Measurements from ENCODE around the gene MAST3. TPM values are rescaled to one million over a fixed set of nuclear protein-coding genes. Genes with fewer than 3 reads are reported as not detected.

MAST3 gene
- total RNA-seq, 1 experiment from 2014 or later, result 10.4 TPM

DNA sequence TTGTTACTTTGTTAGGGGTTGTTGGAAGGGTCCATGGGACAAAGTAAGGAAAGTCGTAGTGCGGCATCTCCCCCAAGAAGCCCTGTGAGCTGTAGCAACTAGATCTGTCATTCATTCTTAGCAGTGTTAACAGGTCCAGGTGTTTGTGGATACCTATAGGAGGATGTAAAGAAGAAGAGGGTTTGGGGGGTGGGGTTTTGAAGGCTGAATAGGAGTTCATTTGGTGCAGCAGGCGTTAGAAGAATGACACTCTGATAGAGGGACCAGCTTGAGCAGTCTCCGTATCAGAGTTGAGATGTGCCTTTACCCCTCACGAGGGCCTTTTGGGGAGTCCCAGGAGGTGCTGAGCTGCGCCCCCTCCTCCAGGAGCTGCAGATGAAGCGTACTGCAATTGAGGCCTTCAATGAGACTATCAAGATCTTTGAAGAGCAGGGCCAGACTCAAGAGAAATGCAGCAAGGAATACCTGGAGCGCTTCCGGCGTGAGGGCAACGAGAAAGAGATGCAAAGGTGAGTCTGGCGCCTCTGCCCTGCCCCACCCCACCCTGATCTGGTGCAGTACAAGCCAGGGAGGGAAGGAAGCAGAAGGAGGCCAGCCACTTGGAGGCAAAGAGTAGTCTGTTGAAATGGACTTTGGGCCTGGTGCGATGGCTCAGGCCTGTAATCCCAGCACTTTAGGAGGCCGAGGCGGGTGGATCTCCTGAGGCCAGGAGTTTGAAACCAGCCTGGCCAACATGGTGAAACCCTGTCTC is 68.4 kb downstream of the MAST3 start:
- no peak overlapping the region for H3K4me2 ChIP-seq (ENCODE audit: insufficient read depth, insufficient read length, low read length)
- H2BK12ac ChIP-seq (ENCODE audit: insufficient read length, low read depth, low read length), result no peak overlapping the region
- no peak overlapping the region for H3K18ac ChIP-seq (ENCODE audit: insufficient read length, low read depth, low read length)
- WGBS (ENCODE audit: extremely low coverage, insufficient read length, low lambda C conversion rate), result no CpG with 5 or more reads among the region's 15 CpGs
- no peaks in the 10 kb centered on the region for H4K20me1 ChIP-seq (ENCODE audit: control insufficient read depth, insufficient read depth, insufficient read length)
- peaks cover 28 to 70% (median 69%) of the 10 kb centered on the region in 3 experiments for H3K36me3 Mint-ChIP-seq (ENCODE audit: insufficient read depth in 1 of 3, low read depth in 3 of 3)
- H4K5ac ChIP-seq (ENCODE audit: insufficient read length, low read depth, low read length), result no peak overlapping the region
- H4K91ac ChIP-seq (ENCODE audit: insufficient read length, low read depth, low read length), result no peak overlapping the region
- no peak overlapping the region for H2BK120ac ChIP-seq (ENCODE audit: low read depth, low read length, poor library complexity, severe bottlenecking)
- no peaks in the 10 kb centered on the region for H3K27me3 Mint-ChIP-seq (ENCODE audit: low read depth)
- no peak overlapping the region for H3K9ac ChIP-seq (ENCODE audit: extremely low read depth, insufficient read length, low read length)
- H3K4me3 Mint-ChIP-seq, result no peak overlapping the region; a peak in 1 of 5 replicates
- H3K79me1 ChIP-seq (ENCODE audit: insufficient read depth, low read depth, low read length, poor library complexity, severe bottlenecking), result no peaks in the 10 kb centered on the region
- H3K27ac Mint-ChIP-seq, result no peak overlapping the region; a peak in 1 of 7 replicates
- TF ChIP-seq, protein P1, sequence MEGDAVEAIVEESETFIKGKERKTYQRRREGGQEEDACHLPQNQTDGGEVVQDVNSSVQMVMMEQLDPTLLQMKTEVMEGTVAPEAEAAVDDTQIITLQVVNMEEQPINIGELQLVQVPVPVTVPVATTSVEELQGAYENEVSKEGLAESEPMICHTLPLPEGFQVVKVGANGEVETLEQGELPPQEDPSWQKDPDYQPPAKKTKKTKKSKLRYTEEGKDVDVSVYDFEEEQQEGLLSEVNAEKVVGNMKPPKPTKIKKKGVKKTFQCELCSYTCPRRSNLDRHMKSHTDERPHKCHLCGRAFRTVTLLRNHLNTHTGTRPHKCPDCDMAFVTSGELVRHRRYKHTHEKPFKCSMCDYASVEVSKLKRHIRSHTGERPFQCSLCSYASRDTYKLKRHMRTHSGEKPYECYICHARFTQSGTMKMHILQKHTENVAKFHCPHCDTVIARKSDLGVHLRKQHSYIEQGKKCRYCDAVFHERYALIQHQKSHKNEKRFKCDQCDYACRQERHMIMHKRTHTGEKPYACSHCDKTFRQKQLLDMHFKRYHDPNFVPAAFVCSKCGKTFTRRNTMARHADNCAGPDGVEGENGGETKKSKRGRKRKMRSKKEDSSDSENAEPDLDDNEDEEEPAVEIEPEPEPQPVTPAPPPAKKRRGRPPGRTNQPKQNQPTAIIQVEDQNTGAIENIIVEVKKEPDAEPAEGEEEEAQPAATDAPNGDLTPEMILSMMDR (conservative IDR thresholded peaks at IDR 0.05), result no peak
- no peak for DNase-seq
- H3K14ac ChIP-seq (ENCODE audit: insufficient read depth, low read length), result no peak overlapping the region
- H2BK15ac ChIP-seq (ENCODE audit: low read depth, low read length), result no peak overlapping the region
- no peak overlapping the region for H4K8ac ChIP-seq (replicated peaks; ENCODE audit: insufficient read length, low read depth, low read length)
- H3K4me1 ChIP-seq (ENCODE audit: insufficient read depth, low read length), result 0 out of 2 replicates have a peak, but pooled peaks cover 2% of the 10 kb centered on the region
- no peaks in the 10 kb centered on the region for H3K27me3 ChIP-seq (ENCODE audit: insufficient read depth, low read length)
- H3K56ac ChIP-seq (ENCODE audit: insufficient read length, low read depth, low read length), result no peak overlapping the region
- no peaks in the 10 kb centered on the region for H3K79me2 ChIP-seq (ENCODE audit: insufficient read depth, low read length)
- no peak overlapping the region for H2BK5ac ChIP-seq (ENCODE audit: insufficient read length, low read length)
- no peak overlapping the region for H3T11ph ChIP-seq (ENCODE audit: low read length)
- no peak overlapping the region for H2BK20ac ChIP-seq (ENCODE audit: low read depth, low read length, poor library complexity, severe bottlenecking)
- H2AFZ ChIP-seq (ENCODE audit: low read length), result no peak overlapping the region
- H3K9me3 Mint-ChIP-seq, result no peaks in the 10 kb centered on the region
- no peak overlapping the region for H3K23ac ChIP-seq (ENCODE audit: insufficient read length, low read depth, low read length)
- H3K4ac ChIP-seq (ENCODE audit: low read depth, low read length), result no peak overlapping the region
- H2AK5ac ChIP-seq (ENCODE audit: insufficient read length, low read length), result no peak overlapping the region
- peaks cover 3% of the 10 kb centered on the region for H3K23me2 ChIP-seq (ENCODE audit: insufficient read length, low read depth, low read length, poor library complexity, severe bottlenecking)
- H3K9me3 ChIP-seq (ENCODE audit: control insufficient read depth, low read depth, low read length), result no peaks in the 10 kb centered on the region
- H3K4me1 Mint-ChIP-seq, result peaks cover 2 to 6% of the 10 kb centered on the region in 2 experiments; a peak in 2 of 4 replicates
- no peak overlapping the region for H3K27ac ChIP-seq (ENCODE audit: insufficient read length, low read depth, low read length)

Data from H9 (cell line).